Neuronal stem cell (in vitro differentiated cells): ENCODE measurements around the gene CUL4B. TPM values are rescaled to one million over a fixed set of nuclear protein-coding genes. Genes with fewer than 3 reads are reported as not detected.
A peak's percentile ranks its signal among the peaks of the same experiment; 100 is the strongest.

ENCODE experiments used
- DNase-seq: peaks from one replicate; pipeline ENCODE4 v3.0.0-alpha.2; 2013; ENCODE audit warnings: low spot score
- H2AFZ ChIP-seq: one replicate; pipeline ENCODE4 v1.6.1; 2013; ENCODE audit warnings: mild to moderate bottlenecking, low read length, inconsistent platforms
- H2AK5ac ChIP-seq: 2 replicates; pipeline ENCODE4 v1.6.1; 2013; ENCODE audit warnings: low read depth, mild to moderate bottlenecking, inconsistent platforms, low read length, moderate library complexity, mixed read lengths
- H2BK120ac ChIP-seq: 2 replicates; pipeline ENCODE4 v1.6.1; 2013; ENCODE audit warnings: low read depth, mild to moderate bottlenecking, inconsistent platforms, low read length, moderate library complexity, mixed read lengths
- H2BK12ac ChIP-seq: one replicate; pipeline ENCODE4 v1.6.1; 2013; ENCODE audit warnings: low read length, inconsistent platforms
- H2BK15ac ChIP-seq: 2 replicates; pipeline ENCODE4 v1.6.1; 2013; ENCODE audit warnings: mild to moderate bottlenecking, low read length, inconsistent platforms, mixed read lengths
- H2BK5ac ChIP-seq: one replicate; pipeline ENCODE4 v1.6.1; 2013; ENCODE audit warnings: inconsistent platforms, mild to moderate bottlenecking, low read length, moderate library complexity
- H3K14ac ChIP-seq: one replicate; pipeline ENCODE4 v1.6.1; 2013; ENCODE audit warnings: low read length, inconsistent platforms
- H3K18ac ChIP-seq: 2 replicates; pipeline ENCODE4 v1.6.1; 2013; ENCODE audit warnings: low read length, inconsistent platforms
- H3K23ac ChIP-seq: 2 replicates; pipeline ENCODE4 v1.6.1; 2013; ENCODE audit warnings: low read depth, mild to moderate bottlenecking, mixed read lengths, low read length, inconsistent platforms; ENCODE audit not compliant: poor library complexity
- H3K27ac ChIP-seq: replicated peaks from 3 replicates; pipeline ENCODE4 v1.5.1; 2013; ENCODE audit warnings: low read length, inconsistent platforms
- H3K27me3 ChIP-seq, 3 experiments: 2 replicates each; pipeline ENCODE4 v1.6.1; 2013; ENCODE audit warnings: low read length in 3 of 3, mild to moderate bottlenecking in 2 of 3, inconsistent platforms in 1 of 3, low read depth in 1 of 3, mixed read lengths in 1 of 3, moderate library complexity in 1 of 3; ENCODE audit not compliant: control insufficient read depth in 3 of 3, insufficient read depth in 3 of 3
- H3K36me3 ChIP-seq, 2 donors: replicated peaks in 1 of 2; 2 replicates each; pipeline ENCODE4 v1.6.1; 2013; ENCODE audit warnings: low read length in 2 of 2; ENCODE audit not compliant: control insufficient read depth in 2 of 2, insufficient read depth in 2 of 2
- H3K4ac ChIP-seq: 2 replicates; pipeline ENCODE4 v1.6.1; 2013; ENCODE audit warnings: inconsistent platforms, mild to moderate bottlenecking, low read length, moderate library complexity
- H3K4me1 ChIP-seq, 2 donors: 1 replicate in 1 of 2; 2 replicates in 1 of 2; pipeline ENCODE4 v1.6.1; 2013; ENCODE audit warnings: low read length in 2 of 2, low read depth in 1 of 2; ENCODE audit not compliant: control insufficient read depth in 2 of 2, insufficient read depth in 1 of 2
- H3K4me2 ChIP-seq: one replicate; pipeline ENCODE4 v1.6.1; 2013; ENCODE audit warnings: mild to moderate bottlenecking, low read length, inconsistent platforms; ENCODE audit not compliant: insufficient read depth, poor library complexity, severe bottlenecking
- H3K4me3 ChIP-seq, 2 donors: 2 replicates each; pipeline ENCODE4 v1.5.1; 2013; ENCODE audit warnings: low read length in 2 of 2, mild to moderate bottlenecking in 2 of 2, inconsistent platforms in 1 of 2, moderate library complexity in 1 of 2
- H3K79me1 ChIP-seq: one replicate; pipeline ENCODE4 v1.6.1; 2013; ENCODE audit warnings: low read depth, mild to moderate bottlenecking, inconsistent platforms, low read length, moderate library complexity
- H3K9ac ChIP-seq: one replicate; pipeline ENCODE4 v1.6.1; 2013; ENCODE audit warnings: mild to moderate bottlenecking, low read depth, low read length, inconsistent platforms; ENCODE audit not compliant: poor library complexity
- H3K9me3 ChIP-seq, 2 donors: replicated peaks in 1 of 2; 2 replicates each; pipeline versions ENCODE3 to v1.6.1; 2013; ENCODE audit warnings: low read length in 2 of 2, mild to moderate bottlenecking in 2 of 2, inconsistent platforms in 1 of 2, low read depth in 1 of 2, mixed read lengths in 1 of 2, moderate library complexity in 1 of 2; ENCODE audit not compliant: control insufficient read depth in 2 of 2, insufficient read depth in 1 of 2
- H4K8ac ChIP-seq: one replicate; pipeline ENCODE4 v1.6.1; 2013; ENCODE audit warnings: low read depth, mild to moderate bottlenecking, inconsistent platforms, low read length, moderate library complexity
- H4K91ac ChIP-seq: one replicate; pipeline ENCODE4 v1.6.1; 2013; ENCODE audit warnings: low read length, low read depth, mild to moderate bottlenecking, inconsistent platforms; ENCODE audit not compliant: poor library complexity
- WGBS, 2 donors: extraction: QIAGEN DNeasy Blood & Tissue Kit; methylation state at CpG; one replicate each; pipeline ENCODE4 v1.1.7; 2013; ENCODE audit warnings: missing lambda C conversion rate in 2 of 2, mixed read lengths in 1 of 2; ENCODE audit not compliant: insufficient read length in 2 of 2, insufficient replicate concordance in 1 of 2; ENCODE audit errors: extremely low coverage in 2 of 2; 5-methylcytosine and 5-hydroxymethylcytosine counted together
- polyA plus RNA-seq, 2 experiments: library from polyadenylated mRNA; stranded (reverse); fragments of 200-250 nt; gene quantifications; one replicate each; pipeline ENCODE4 v1.2.3, GENCODE V29; 2013

The CUL4B gene
- polyA plus RNA-seq (2013, experiment 1 of 2): 38.6 TPM
- 39.7 TPM for polyA plus RNA-seq (2013, experiment 2 of 2)

DNA sequence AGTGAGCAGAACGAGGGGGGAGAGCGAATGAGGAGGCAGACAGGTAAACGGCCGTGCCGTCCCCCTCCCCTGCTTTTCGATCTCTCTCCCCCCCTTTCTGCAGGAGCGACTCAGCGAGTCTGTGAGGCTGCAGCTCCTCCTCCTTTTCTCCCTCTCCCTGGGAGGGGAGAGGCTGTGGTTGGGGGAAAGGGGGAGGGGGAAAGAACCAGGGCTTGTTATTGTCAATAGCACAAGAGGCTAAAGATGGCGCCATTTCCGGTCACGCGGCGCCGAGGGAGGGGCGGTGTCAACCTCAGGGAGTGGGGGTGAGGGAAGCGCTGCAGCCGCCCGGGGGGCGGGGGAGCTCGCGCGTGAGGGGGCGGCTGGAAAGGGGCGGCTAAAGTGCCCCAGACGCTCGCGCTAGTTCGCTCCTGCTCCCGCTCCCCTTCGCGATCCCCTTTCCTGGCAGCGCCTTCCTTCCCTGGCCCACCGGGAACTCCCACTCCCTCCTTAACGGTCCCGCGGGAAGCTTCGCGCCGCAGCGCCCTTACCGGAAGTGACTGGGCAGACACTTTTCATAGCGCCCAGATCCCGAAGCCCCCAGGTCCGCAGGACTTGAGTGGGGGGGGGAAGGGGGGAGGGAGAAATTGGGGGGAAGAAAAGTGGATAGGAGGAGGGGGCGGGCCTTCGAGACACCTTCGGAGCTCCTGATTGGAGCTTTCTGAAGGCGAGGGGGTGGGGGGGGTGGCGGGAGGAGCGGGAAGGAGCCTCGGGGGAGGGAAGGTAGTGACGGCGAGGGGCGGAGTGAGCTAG is at the start of gene CUL4B:
TSS of gene CUL4B (minus strand) at position 121 of the 792 bp plus-strand sequence. CDS start 324 bp downstream, outside the sequence.
- peak within 1 kb of the TSS; percentile 54 for H3K4me2 ChIP-seq
- H2AK5ac ChIP-seq: no peak within 1 kb of the TSS
- H4K91ac ChIP-seq: no peak within 1 kb of the TSS
- peak within 1 kb of the TSS; percentile 35 for H2BK5ac ChIP-seq
- peak within 1 kb of the TSS; percentile 81 for H3K9ac ChIP-seq
- H2BK12ac ChIP-seq: no peak within 1 kb of the TSS
- peak within 1 kb of the TSS; percentile 96 for H3K18ac ChIP-seq
- no peak within 1 kb of the TSS for H4K8ac ChIP-seq
- peak within 1 kb of the TSS; percentile 11 for H2BK15ac ChIP-seq
- no CpG with 5 or more reads among the region's 54 CpGs for WGBS, 2 donors
- peak within 1 kb of the TSS; percentile 70 for H2AFZ ChIP-seq
- H3K14ac ChIP-seq: peak within 1 kb of the TSS; percentile 38
- H3K27ac ChIP-seq: peak within 1 kb of the TSS; percentile 98
- H3K36me3 ChIP-seq: peaks cover 0 to 17% of the 10 kb centered on the region in 2 donors
- peaks cover 0 to 7% of the 10 kb centered on the region in 2 donors for H3K4me1 ChIP-seq
- H2BK120ac ChIP-seq: no peak within 1 kb of the TSS
- no peaks in the 10 kb centered on the region for H3K9me3 ChIP-seq
- H3K23ac ChIP-seq: no peak within 1 kb of the TSS
- no peak within 1 kb of the TSS for H3K4ac ChIP-seq
- no peaks in the 10 kb centered on the region for H3K79me1 ChIP-seq
- peak within 1 kb of the TSS; percentile 68 to 91 for H3K4me3 ChIP-seq
- peak; percentile 89 for DNase-seq
- no peaks in the 10 kb centered on the region for H3K27me3 ChIP-seq

DNA sequence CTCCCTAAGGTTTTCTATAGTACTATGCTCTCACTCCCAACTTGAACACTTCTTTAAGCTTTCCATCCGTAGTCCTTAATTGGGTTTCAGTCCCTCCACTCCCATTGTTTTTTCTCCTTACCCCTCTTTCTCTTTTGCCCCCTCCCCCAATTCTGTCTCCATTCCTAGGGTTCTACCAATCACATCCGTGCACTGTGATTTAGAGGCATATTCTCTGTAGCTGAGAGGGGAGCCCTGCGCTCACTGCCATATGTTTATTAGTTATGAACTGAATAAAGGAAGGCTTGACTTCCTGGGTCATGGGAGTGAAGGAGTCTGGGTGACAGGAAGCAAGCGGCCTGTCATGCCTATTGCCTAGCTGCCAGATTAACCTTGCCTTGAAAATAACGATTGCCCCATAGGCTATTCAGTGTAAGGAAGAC is 43.6 kb upstream of the CUL4B start:
- no peak overlapping the region for H2BK120ac ChIP-seq
- no peak overlapping the region for H3K23ac ChIP-seq
- H3K18ac ChIP-seq: no peak overlapping the region
- H2BK12ac ChIP-seq: no peak overlapping the region
- H3K79me1 ChIP-seq: no peaks in the 10 kb centered on the region
- peak overlapping the region; percentile 57 to 91 for H3K4me3 ChIP-seq
- DNase-seq: no peak
- H4K91ac ChIP-seq: no peak overlapping the region
- H2BK15ac ChIP-seq: no peak overlapping the region
- WGBS, 2 donors: no CpG with 5 or more reads among the region's 5 CpGs
- no peaks in the 10 kb centered on the region for H3K27me3 ChIP-seq
- H3K4ac ChIP-seq: no peak overlapping the region
- peak overlapping the region; percentile 55 for H3K4me2 ChIP-seq
- H3K4me1 ChIP-seq: no peaks in the 10 kb centered on the region
- peak overlapping the region; percentile 65 for H2AFZ ChIP-seq
- H3K9me3 ChIP-seq: no peaks in the 10 kb centered on the region
- no peak overlapping the region for H2AK5ac ChIP-seq
- no peak overlapping the region for H3K14ac ChIP-seq
- H4K8ac ChIP-seq: no peak overlapping the region
- peak overlapping the region; percentile 3 for H3K9ac ChIP-seq
- H3K36me3 ChIP-seq: peaks cover 0 to 25% of the 10 kb centered on the region in 2 donors
- H2BK5ac ChIP-seq: no peak overlapping the region
- peak overlapping the region; percentile 90 for H3K27ac ChIP-seq

DNA sequence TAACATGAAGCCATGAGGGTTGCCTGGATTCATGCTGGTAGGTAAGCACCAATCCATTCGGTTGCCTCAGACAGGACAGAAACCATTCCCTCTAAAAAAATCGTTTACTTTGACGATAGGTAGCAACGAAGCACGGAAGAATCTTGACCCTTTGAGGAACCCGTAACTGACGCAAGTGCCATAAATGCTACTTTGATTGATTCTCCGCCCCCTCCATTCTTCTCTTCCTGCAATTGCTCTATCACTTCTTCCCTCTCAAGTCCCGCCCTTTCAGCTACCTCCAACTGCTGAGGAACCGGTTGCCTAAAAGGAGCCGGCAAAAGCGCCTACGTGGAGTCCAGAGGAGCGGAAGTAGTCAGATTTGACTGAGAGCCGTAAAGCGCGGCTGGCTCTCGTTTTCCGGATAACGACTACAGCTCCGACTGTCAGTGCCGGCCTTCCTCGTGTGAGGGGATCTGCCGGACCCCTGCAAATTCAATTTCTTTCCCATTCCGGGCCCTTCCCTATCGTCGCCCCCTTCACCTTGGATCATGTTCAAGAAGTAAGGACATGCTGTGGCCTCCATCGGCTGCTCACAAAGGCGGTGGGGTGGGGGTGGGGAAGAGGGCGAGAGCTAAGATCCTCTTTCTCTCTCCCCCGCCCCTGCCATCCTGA is 43.1 kb upstream of the CUL4B start, which contains the start of gene MCTS1:
TSS of gene MCTS1 (plus strand) at position 395 of the 654 bp plus-strand sequence. CDS start at position 531, 136 bp downstream.
- Histone ChIP-seq H3K27me3 (no peaks in the 10 kb centered on the region), H2AFZ (peak within 1 kb of the TSS; percentile 65), H4K91ac (no peak within 1 kb of the TSS), H3K14ac (no peak within 1 kb of the TSS), H3K9ac (peak within 1 kb of the TSS; percentile 3), H2AK5ac (no peak within 1 kb of the TSS), H3K36me3 (peaks cover 0 to 19% of the 10 kb centered on the region in 2 donors), H3K4me3 (peak within 1 kb of the TSS; percentile 57 to 91), H3K4me2 (peak within 1 kb of the TSS; percentile 55), H3K9me3 (no peaks in the 10 kb centered on the region), H2BK5ac (no peak within 1 kb of the TSS), H3K4ac (no peak within 1 kb of the TSS), H3K27ac (peak within 1 kb of the TSS; percentile 90), H3K23ac (no peak within 1 kb of the TSS), H2BK12ac (no peak within 1 kb of the TSS), H3K79me1 (no peaks in the 10 kb centered on the region), H2BK15ac (no peak within 1 kb of the TSS), H3K4me1 (no peaks in the 10 kb centered on the region), H3K18ac (no peak within 1 kb of the TSS), H2BK120ac (no peak within 1 kb of the TSS), H4K8ac (no peak within 1 kb of the TSS)
- WGBS, 2 donors: no CpG with 5 or more reads among the region's 31 CpGs
- DNase-seq: peak; percentile 72

DNA sequence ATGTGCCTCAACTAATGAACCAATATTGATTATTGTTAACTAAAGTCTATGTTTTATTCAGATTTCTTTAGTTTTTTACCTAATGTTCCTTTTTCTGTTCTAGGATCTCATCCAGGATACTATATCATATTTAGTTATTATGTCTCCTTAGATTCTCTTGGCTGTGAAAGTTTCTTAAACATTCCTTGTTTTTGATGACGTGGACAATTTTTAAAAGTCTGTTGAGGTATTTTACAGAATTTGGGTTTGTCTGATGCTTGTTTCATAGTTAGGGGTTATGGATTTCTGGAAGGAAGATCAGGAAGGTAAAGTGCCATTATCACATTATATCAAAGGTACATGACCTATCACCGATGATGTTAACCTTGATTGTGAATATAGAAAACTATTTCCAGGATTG is 24.9 kb upstream of the CUL4B start:
- H2AK5ac ChIP-seq: no peak overlapping the region
- no peak overlapping the region for H3K23ac ChIP-seq
- H3K4me2 ChIP-seq: no peak overlapping the region
- no peak overlapping the region for H3K4me3 ChIP-seq
- WGBS, 2 donors: no CpG with 5 or more reads among the region's 2 CpGs
- no peak overlapping the region for H2BK5ac ChIP-seq
- H3K27ac ChIP-seq: no peak overlapping the region
- H3K79me1 ChIP-seq: no peaks in the 10 kb centered on the region
- no peaks in the 10 kb centered on the region for H3K4me1 ChIP-seq
- H4K8ac ChIP-seq: no peak overlapping the region
- no peak overlapping the region for H3K4ac ChIP-seq
- no peaks in the 10 kb centered on the region for H3K9me3 ChIP-seq
- H3K27me3 ChIP-seq: peaks cover 0 to 3% (median 0%) of the 10 kb centered on the region in 3 experiments
- no peak for DNase-seq
- H4K91ac ChIP-seq: no peak overlapping the region
- no peak overlapping the region for H2AFZ ChIP-seq
- no peak overlapping the region for H3K18ac ChIP-seq
- H3K14ac ChIP-seq: no peak overlapping the region
- H2BK15ac ChIP-seq: no peak overlapping the region
- no peak overlapping the region for H3K9ac ChIP-seq
- H2BK12ac ChIP-seq: no peak overlapping the region
- no peaks in the 10 kb centered on the region for H3K36me3 ChIP-seq
- H2BK120ac ChIP-seq: no peak overlapping the region
